ENCODE results near the gene MOCOS. TPM values are rescaled to one million over a fixed set of nuclear protein-coding genes. Genes with fewer than 3 reads are reported as not detected.

Gene MOCOS
- total RNA-seq, 1 donor from 2014 or later = 1.9 TPM

DNA sequence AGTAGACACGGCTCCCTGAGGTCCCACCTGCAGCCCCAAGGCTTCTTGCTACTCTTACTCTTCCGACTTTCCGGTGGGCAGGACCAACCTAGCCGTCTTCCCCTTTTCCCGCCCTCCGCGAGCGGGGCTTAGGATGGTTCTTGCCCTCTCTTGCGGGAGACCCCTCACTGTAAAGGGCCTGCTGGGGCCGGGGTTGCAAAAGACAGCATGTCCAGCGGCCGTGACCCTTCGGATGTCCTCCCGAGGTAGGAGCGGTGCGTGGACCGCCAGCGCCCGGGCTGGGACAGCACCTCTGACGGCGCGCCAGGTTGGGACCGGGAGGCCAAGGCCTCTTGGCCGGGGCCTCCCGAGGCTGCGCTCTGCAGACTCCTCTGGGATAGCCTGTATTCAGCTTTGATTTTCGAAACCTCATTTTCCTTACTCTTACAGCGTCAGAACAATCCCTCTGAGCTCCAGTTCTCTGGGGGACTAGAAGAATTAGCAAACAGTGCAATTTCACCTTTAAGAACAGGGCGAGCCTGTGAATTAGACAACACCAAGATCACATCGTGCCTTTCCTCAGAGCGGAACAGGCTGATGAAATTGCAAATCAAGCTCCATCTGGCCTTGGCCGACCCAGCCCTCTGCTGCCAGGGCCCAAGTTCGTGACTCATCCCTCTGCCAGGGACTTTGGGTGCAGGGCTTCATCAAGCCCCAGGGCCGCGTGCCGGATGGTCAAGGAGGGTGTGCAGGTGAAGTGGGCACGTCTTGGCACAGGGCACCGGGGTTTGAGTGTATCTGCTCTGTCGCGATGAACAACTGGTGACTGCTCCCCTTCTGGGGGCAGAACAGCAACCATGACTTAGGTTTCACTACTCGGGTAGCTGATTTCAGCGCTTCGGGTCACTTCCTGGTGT, 777 bp downstream of the MOCOS start:
- H3K9ac ChIP-seq (ENCODE audit: low read length) = peak overlapping the region; percentile 91
- peak overlapping the region; percentile 2 for H3K27ac ChIP-seq (ENCODE audit: low read depth, low read length)
- TF ChIP-seq CTCF (IDR thresholded peaks at IDR 0.05; ENCODE audit: insufficient read depth, low read depth, low read length) = no peak
- TF ChIP-seq EZH2 (IDR thresholded peaks at IDR 0.05; ENCODE audit: insufficient read depth, low read length) = no peak
- Mint-ChIP-seq H3K4me1 (ENCODE audit: low read depth, unreplicated experiment) (no peaks in the 10 kb centered on the region), H3K27me3 (ENCODE audit: low read depth, unreplicated experiment) (peaks cover 52% of the 10 kb centered on the region), H3K9me3 (ENCODE audit: unreplicated experiment) (no peaks in the 10 kb centered on the region), H3K4me3 (ENCODE audit: unreplicated experiment) (peak overlapping the region; percentile 83), H3K27ac (ENCODE audit: unreplicated experiment) (peak overlapping the region; percentile 56), H3K36me3 (ENCODE audit: low read depth, unreplicated experiment) (no peaks in the 10 kb centered on the region)
- H3K4me2 ChIP-seq (ENCODE audit: low read length) = peak overlapping the region; percentile 99
- no peak for FAIRE-seq
- no peaks in the 10 kb centered on the region for H3K36me3 ChIP-seq (ENCODE audit: insufficient read depth, low read length)
- no peaks in the 10 kb centered on the region for H3K79me2 ChIP-seq (ENCODE audit: insufficient read depth, low read length)
- peak overlapping the region; percentile 94 for H3K4me3 ChIP-seq (ENCODE audit: insufficient read depth, low read depth, low read length)
- H3K4me1 ChIP-seq (ENCODE audit: insufficient read depth, low read length) = peaks cover 9% of the 10 kb centered on the region
- no peaks in the 10 kb centered on the region for H3K27me3 ChIP-seq (ENCODE audit: insufficient read depth, low read length)
- DNase-seq (ENCODE audit: low read depth) = no peak
- H4K20me1 ChIP-seq (ENCODE audit: insufficient read depth, low read length) = no peaks in the 10 kb centered on the region
- H2AFZ ChIP-seq (ENCODE audit: low read depth, low read length) = peak overlapping the region; percentile 95
- H3K9me3 ChIP-seq (ENCODE audit: insufficient read depth, low read depth, low read length) = no peaks in the 10 kb centered on the region

DNA sequence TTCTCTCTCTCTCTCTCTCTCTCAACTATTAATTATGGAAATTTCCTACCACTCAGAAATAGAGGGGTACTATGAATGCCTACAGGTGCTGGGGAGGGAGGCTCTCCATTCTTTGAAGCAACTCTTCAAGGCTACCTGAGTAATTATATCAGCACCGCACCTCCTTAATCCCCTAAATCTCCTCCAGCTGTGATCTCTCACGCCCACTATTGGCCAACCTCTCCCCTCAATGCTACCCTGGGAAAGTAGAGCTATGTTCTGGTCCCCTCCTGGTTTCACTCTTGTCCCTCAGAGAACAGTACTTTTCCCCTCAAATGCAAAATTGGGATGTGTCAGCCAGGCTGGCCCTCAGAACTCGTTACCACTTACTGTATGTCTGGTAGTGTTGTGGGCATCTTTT, 1.6 kb downstream of the MOCOS start:
- Mint-ChIP-seq H3K36me3 (ENCODE audit: low read depth, unreplicated experiment) (no peaks in the 10 kb centered on the region), H3K4me3 (ENCODE audit: unreplicated experiment) (peak overlapping the region; percentile 83), H3K27me3 (ENCODE audit: low read depth, unreplicated experiment) (peaks cover 44% of the 10 kb centered on the region), H3K4me1 (ENCODE audit: low read depth, unreplicated experiment) (no peaks in the 10 kb centered on the region), H3K9me3 (ENCODE audit: unreplicated experiment) (no peaks in the 10 kb centered on the region), H3K27ac (ENCODE audit: unreplicated experiment) (no peak overlapping the region)
- H3K4me2 ChIP-seq (ENCODE audit: low read length) = peak overlapping the region; percentile 99
- H3K36me3 ChIP-seq (ENCODE audit: insufficient read depth, low read length) = no peaks in the 10 kb centered on the region
- no peaks in the 10 kb centered on the region for H4K20me1 ChIP-seq (ENCODE audit: insufficient read depth, low read length)
- no peaks in the 10 kb centered on the region for H3K9me3 ChIP-seq (ENCODE audit: insufficient read depth, low read depth, low read length)
- H3K4me3 ChIP-seq (ENCODE audit: insufficient read depth, low read depth, low read length) = no peak overlapping the region
- H3K27ac ChIP-seq (ENCODE audit: low read depth, low read length) = no peak overlapping the region
- no peak for FAIRE-seq
- DNase-seq (ENCODE audit: low read depth) = no peak
- peaks cover 9% of the 10 kb centered on the region for H3K4me1 ChIP-seq (ENCODE audit: insufficient read depth, low read length)
- TF ChIP-seq CTCF (IDR thresholded peaks at IDR 0.05; ENCODE audit: insufficient read depth, low read depth, low read length) (no peak), EZH2 (IDR thresholded peaks at IDR 0.05; ENCODE audit: insufficient read depth, low read length) (no peak)
- H3K9ac ChIP-seq (ENCODE audit: low read length) = no peak overlapping the region
- H3K79me2 ChIP-seq (ENCODE audit: insufficient read depth, low read length) = no peaks in the 10 kb centered on the region
- H3K27me3 ChIP-seq (ENCODE audit: insufficient read depth, low read length) = no peaks in the 10 kb centered on the region
- H2AFZ ChIP-seq (ENCODE audit: low read depth, low read length) = no peak overlapping the region

DNA sequence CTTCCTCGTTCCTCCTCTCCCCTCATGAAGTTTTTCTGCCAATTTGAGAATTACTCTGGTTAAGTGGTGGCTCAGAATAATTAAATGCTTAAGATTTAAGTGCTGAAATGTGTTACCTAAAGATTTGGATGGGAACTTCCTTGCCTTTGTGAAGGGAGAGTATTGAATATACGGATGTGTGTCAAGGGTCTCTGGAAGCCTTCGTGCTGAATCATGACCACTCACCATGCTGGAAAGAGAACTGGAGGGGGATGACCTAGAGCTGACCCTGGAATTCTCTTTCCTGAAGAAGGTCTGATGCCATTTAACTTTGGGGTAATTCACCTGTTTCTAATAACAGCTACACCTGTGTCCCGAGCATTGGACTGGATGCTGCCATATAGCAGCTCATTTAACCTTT, 2.2 kb downstream of the MOCOS start:
- peaks cover 9% of the 10 kb centered on the region for H3K4me1 ChIP-seq (ENCODE audit: insufficient read depth, low read length)
- Mint-ChIP-seq H3K27ac (ENCODE audit: unreplicated experiment) (no peak overlapping the region), H3K4me3 (ENCODE audit: unreplicated experiment) (no peak overlapping the region), H3K9me3 (ENCODE audit: unreplicated experiment) (no peaks in the 10 kb centered on the region), H3K27me3 (ENCODE audit: low read depth, unreplicated experiment) (peaks cover 38% of the 10 kb centered on the region), H3K36me3 (ENCODE audit: low read depth, unreplicated experiment) (no peaks in the 10 kb centered on the region), H3K4me1 (ENCODE audit: low read depth, unreplicated experiment) (no peaks in the 10 kb centered on the region)
- no peak overlapping the region for H3K4me3 ChIP-seq (ENCODE audit: insufficient read depth, low read depth, low read length)
- H3K4me2 ChIP-seq (ENCODE audit: low read length) = peak overlapping the region; percentile 99
- H3K9ac ChIP-seq (ENCODE audit: low read length) = no peak overlapping the region
- H3K27me3 ChIP-seq (ENCODE audit: insufficient read depth, low read length) = no peaks in the 10 kb centered on the region
- H3K27ac ChIP-seq (ENCODE audit: low read depth, low read length) = no peak overlapping the region
- FAIRE-seq (no peak), DNase-seq (ENCODE audit: low read depth) (no peak)
- no peaks in the 10 kb centered on the region for H3K36me3 ChIP-seq (ENCODE audit: insufficient read depth, low read length)
- no peaks in the 10 kb centered on the region for H3K79me2 ChIP-seq (ENCODE audit: insufficient read depth, low read length)
- no peaks in the 10 kb centered on the region for H3K9me3 ChIP-seq (ENCODE audit: insufficient read depth, low read depth, low read length)
- TF ChIP-seq EZH2 (IDR thresholded peaks at IDR 0.05; ENCODE audit: insufficient read depth, low read length) (no peak), CTCF (IDR thresholded peaks at IDR 0.05; ENCODE audit: insufficient read depth, low read depth, low read length) (no peak)
- H2AFZ ChIP-seq (ENCODE audit: low read depth, low read length) = no peak overlapping the region
- no peaks in the 10 kb centered on the region for H4K20me1 ChIP-seq (ENCODE audit: insufficient read depth, low read length)
